Gastroesophageal sphincter (tissue), 4 donors: ENCODE results near the gene KCNAB1. TPM values are rescaled to one million over a fixed set of nuclear protein-coding genes. Genes with fewer than 3 reads are reported as not detected.

Experiments
- ATAC-seq: fragments of 150-250 bp; one replicate; pipeline ENCODE4 v1.9.1; 2016; ENCODE audit warnings: mild to moderate bottlenecking, moderate library complexity
- H3K27ac ChIP-seq, 4 donors: fragments of 200-600 bp; sonication (generic) in 3 of 4; 1 replicate in 3 of 4; 2 replicates in 1 of 4; pipeline ENCODE4 v1.5.1; 2016 to 2019
- H3K27me3 ChIP-seq: fragments of 200-600 bp; sonication (generic); one replicate; pipeline ENCODE4 v1.5.1; 2019
- H3K36me3 ChIP-seq, 2 donors: fragments of 200-600 bp; sonication (generic); one replicate each; pipeline ENCODE4 v1.5.1; 2019; ENCODE audit warnings: control low read depth in 1 of 2
- H3K4me1 ChIP-seq, 3 donors: fragments of 200-600 bp; sonication (generic); 1 replicate in 2 of 3; 2 replicates in 1 of 3; pipeline ENCODE4 v1.5.1; 2016 to 2019; ENCODE audit warnings: control low read depth in 2 of 3
- H3K4me3 ChIP-seq, 2 donors: fragments of 200-600 bp; sonication (generic); one replicate each; pipeline ENCODE4 v1.5.1; 2019; ENCODE audit warnings: mild to moderate bottlenecking in 1 of 2, moderate library complexity in 1 of 2
- H3K9me3 ChIP-seq, 3 donors: fragments of 200-600 bp; sonication (generic); one replicate each; pipeline ENCODE4 v1.5.1; 2017 to 2019; ENCODE audit warnings: control low read depth in 2 of 3
- CTCF ChIP-seq, 4 experiments: fragments of 200-600 bp in 2 of 4; fragments of 450-650 bp in 2 of 4; sonication (generic) in 1 of 4; IDR thresholded peaks; one replicate each; pipeline ENCODE4 v1.5.1; 2017 to 2019; ENCODE audit warnings: antibody characterized with exemption in 4 of 4, mild to moderate bottlenecking in 2 of 4, moderate library complexity in 2 of 4
- EP300 ChIP-seq: sonication (generic); formaldehyde crosslinking; IDR thresholded peaks from one replicate; pipeline ENCODE4 v1.6.1; 2017; ENCODE audit warnings: antibody characterized with exemption, mild to moderate bottlenecking
- POLR2A ChIP-seq, 2 donors: fragments of 450-650 bp; IDR thresholded peaks; one replicate each; pipeline ENCODE4 v1.6.1; 2017; ENCODE audit warnings: antibody characterized with exemption in 2 of 2, mild to moderate bottlenecking in 2 of 2, moderate library complexity in 1 of 2
- POLR2AphosphoS5 ChIP-seq: sonication (generic); formaldehyde crosslinking; IDR thresholded peaks from one replicate; pipeline ENCODE4 v1.6.1; 2017; ENCODE audit warnings: antibody characterized with exemption
- WGBS, 2 donors: methylation state at CpG; one replicate each; pipeline ENCODE4 v1.1.5; 2018; ENCODE audit warnings: low coverage in 1 of 2; 5-methylcytosine and 5-hydroxymethylcytosine counted together
- total RNA-seq, 4 donors: library from RNA; depleted of rRNA; stranded (reverse); fragments of >200 nt; gene quantifications; one replicate each; pipeline ENCODE4 v1.1.0, GENCODE V29; 2016

KCNAB1 gene
- total RNA-seq, 4 donors from 2014 or later = 0.31 to 6.3 (median 1.9) TPM

GRCh38 chr3:156432563-156432962 lies 312.2 kb downstream of the KCNAB1 start:
- no peaks in the 10 kb centered on the region for H3K9me3 ChIP-seq
- no peak overlapping the region for H3K4me3 ChIP-seq
- 36 to 55% methylated on average over 1 to 2 of the region's 2 CpGs for WGBS, 2 donors
- no peaks in the 10 kb centered on the region for H3K27me3 ChIP-seq
- TF ChIP-seq POLR2A (IDR thresholded peaks at IDR 0.05) (no peak), CTCF (IDR thresholded peaks at IDR 0.05) (no peak), EP300 (no peak), POLR2AphosphoS5 (no peak)
- peak overlapping the region in 2 of 4 donors; percentile 4 to 41 for H3K27ac ChIP-seq
- peaks cover 0 to 24% (median 0%) of the 10 kb centered on the region in 3 donors for H3K4me1 ChIP-seq
- ATAC-seq = no peak
- H3K36me3 ChIP-seq = no peaks in the 10 kb centered on the region

GRCh38 chr3:156433138-156433537 lies 312.8 kb downstream of the KCNAB1 start:
- TF ChIP-seq CTCF (IDR thresholded peaks at IDR 0.05) = no peak
- no peak for TF ChIP-seq POLR2A (IDR thresholded peaks at IDR 0.05)
- TF ChIP-seq EP300 = no peak
- TF ChIP-seq POLR2AphosphoS5 = no peak
- Histone ChIP-seq H3K36me3 (no peaks in the 10 kb centered on the region), H3K27ac (peak overlapping the region in 1 of 4 donors; percentile 41), H3K9me3 (no peaks in the 10 kb centered on the region), H3K4me3 (no peak overlapping the region), H3K4me1 (peaks cover 0 to 24% (median 0%) of the 10 kb centered on the region in 3 donors), H3K27me3 (no peaks in the 10 kb centered on the region)
- WGBS, 2 donors = 35 to 59% methylated on average over 4 to 5 of the region's 5 CpGs
- ATAC-seq = no peak

GRCh38 chr3:156433910-156434309 lies 313.5 kb downstream of the KCNAB1 start:
- Histone ChIP-seq H3K9me3 (no peaks in the 10 kb centered on the region), H3K27me3 (no peaks in the 10 kb centered on the region), H3K36me3 (no peaks in the 10 kb centered on the region), H3K4me3 (no peak overlapping the region), H3K27ac (no peak overlapping the region), H3K4me1 (peaks cover 0 to 22% (median 0%) of the 10 kb centered on the region in 3 donors)
- TF ChIP-seq EP300 = no peak
- ATAC-seq = no peak

- Histone ChIP-seq H3K4me1 (peaks cover 0 to 16% (median 0%) of the 10 kb centered on the region in 3 donors), H3K4me3 (no peak overlapping the region), H3K9me3 (no peaks in the 10 kb centered on the region), H3K27ac (no peak overlapping the region), H3K36me3 (no peaks in the 10 kb centered on the region), H3K27me3 (no peaks in the 10 kb centered on the region)
- WGBS, 2 donors = 88% methylated on average over 2 of the region's 3 CpGs; no CpG with 5 or more reads in 1 of the 2 donors
- TF ChIP-seq POLR2AphosphoS5 (no peak), POLR2A (IDR thresholded peaks at IDR 0.05) (no peak), CTCF (IDR thresholded peaks at IDR 0.05) (no peak), EP300 (no peak)
- ATAC-seq = no peak
Observed at GRCh38 chr3:156434921-156435320, 314.5 kb downstream of the KCNAB1 start.

- no peaks in the 10 kb centered on the region for H3K9me3 ChIP-seq
- TF ChIP-seq CTCF (IDR thresholded peaks at IDR 0.05) (no peak), POLR2A (IDR thresholded peaks at IDR 0.05) (no peak), POLR2AphosphoS5 (no peak), EP300 (no peak)
- WGBS, 2 donors = 85 to 86% methylated on average over 3 to 4 of the region's 5 CpGs
- H3K27me3 ChIP-seq = no peaks in the 10 kb centered on the region
- H3K4me1 ChIP-seq = peaks cover 0 to 49% (median 6%) of the 10 kb centered on the region in 3 donors
- no peak for ATAC-seq
- no peak overlapping the region for H3K4me3 ChIP-seq
- no peaks in the 10 kb centered on the region for H3K36me3 ChIP-seq
- H3K27ac ChIP-seq = peak overlapping the region in 2 of 4 donors; percentile 64 to 80
Observed at GRCh38 chr3:156443079-156443478, 322.7 kb downstream of the KCNAB1 start.
